ENCODE results near the gene TTN. TPM values are rescaled to one million over a fixed set of nuclear protein-coding genes. Genes with fewer than 3 reads are reported as not detected.

Gene TTN
- total and polyA plus RNA-seq, 2 of the 4 experiments (the other 2 are of a cell fraction), result 0.02 to 0.18 TPM

DNA sequence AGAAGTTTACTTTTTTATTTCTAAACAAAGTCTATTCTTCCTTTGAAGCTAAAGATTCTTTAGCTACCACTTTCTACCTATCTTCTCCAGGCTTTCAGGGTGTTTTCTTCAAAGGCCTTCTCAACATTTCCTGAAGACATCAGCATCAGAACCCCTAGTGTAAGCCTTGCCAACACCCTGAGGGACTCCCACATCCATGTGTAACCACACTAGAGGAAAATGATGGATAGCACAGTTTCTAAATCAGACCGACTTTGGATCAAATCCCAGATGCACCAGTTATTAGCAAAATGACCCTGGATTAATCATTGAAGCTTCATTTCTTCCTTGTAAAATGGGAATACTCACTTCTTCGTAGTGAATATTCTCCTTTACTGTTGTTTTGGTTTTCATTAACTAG lies 4.7 kb upstream of the TTN start:
- Histone ChIP-seq H3K9ac (ENCODE audit: low read depth, low read length) (no peak overlapping the region), H3K4me1 (ENCODE audit: control insufficient read depth, insufficient read depth, low read length) (no peaks in the 10 kb centered on the region), H3K18ac (ENCODE audit: low read depth, low read length) (no peak overlapping the region), H3K23ac (ENCODE audit: low read depth, low read length) (no peak overlapping the region), H3K27me3 (ENCODE audit: control insufficient read depth, insufficient read depth, low read length) (no peaks in the 10 kb centered on the region), H3K27ac (ENCODE audit: insufficient read depth, low read length) (no peak overlapping the region), H2AK9ac (replicated peaks; ENCODE audit: low read depth, low read length, poor library complexity) (no peak overlapping the region), H3K79me1 (ENCODE audit: low read depth in 1 of 2, low read length in 2 of 2) (no peaks in the 10 kb centered on the region), H2BK5ac (ENCODE audit: low read depth, low read length, poor library complexity, severe bottlenecking) (no peak overlapping the region), H2BK20ac (ENCODE audit: low read depth, low read length) (no peak overlapping the region), H2AFZ (replicated peaks; ENCODE audit: low read length, poor library complexity) (no peak overlapping the region), H3K14ac (replicated peaks; ENCODE audit: low read depth, low read length) (no peak overlapping the region), H3K4me2 (ENCODE audit: low read depth, low read length) (no peak overlapping the region), H3K56ac (ENCODE audit: extremely low read depth, insufficient read depth, low read length) (no peak overlapping the region), H3K36me3 (ENCODE audit: control insufficient read depth, insufficient read depth, low read length) (no peaks in the 10 kb centered on the region), H3K4me3 (ENCODE audit: insufficient read depth, low read depth, low read length) (no peak overlapping the region), H4K5ac (ENCODE audit: low read depth, low read length) (no peak overlapping the region), H2AK5ac (ENCODE audit: low read depth, low read length) (no peak overlapping the region), H4K20me1 (ENCODE audit: insufficient read depth, low read length) (no peaks in the 10 kb centered on the region), H2BK120ac (ENCODE audit: low read depth, low read length) (no peak overlapping the region), H4K8ac (ENCODE audit: low read depth in 2 of 2, low read length in 2 of 2) (no peak overlapping the region), H3K9me3 (ENCODE audit: control insufficient read depth, insufficient read depth, low read length) (no peaks in the 10 kb centered on the region), H2BK15ac (ENCODE audit: low read depth, low read length) (no peak overlapping the region), H3K4ac (ENCODE audit: low read depth, low read length) (no peak overlapping the region), H4K91ac (ENCODE audit: insufficient read depth, low read depth, low read length) (no peak overlapping the region), H3K9me1 (ENCODE audit: insufficient read depth, low read length) (no peaks in the 10 kb centered on the region)
- ATAC-seq (ENCODE audit: low read depth) (no peak), DNase-seq (no peak)
- dilution Hi-C loops (cut with HindIII; ENCODE audit: low sequenced_read_pairs, unreplicated experiment), result no loop called here
- BruUV-seq (replicated peaks), result no TSS peak
- TF ChIP-seq CEBPB (IDR thresholded peaks at IDR 0.05; ENCODE audit: low read depth, low read length) (no peak), MAZ (IDR thresholded peaks at IDR 0.05; ENCODE audit: borderline replicate concordance, low read depth, low read length) (no peak), RAD21 (IDR thresholded peaks at IDR 0.05; ENCODE audit: low read length) (no peak), BHLHE40 (IDR thresholded peaks at IDR 0.05; ENCODE audit: low read depth, low read length) (no peak)
- TF ChIP-seq, protein P1, sequence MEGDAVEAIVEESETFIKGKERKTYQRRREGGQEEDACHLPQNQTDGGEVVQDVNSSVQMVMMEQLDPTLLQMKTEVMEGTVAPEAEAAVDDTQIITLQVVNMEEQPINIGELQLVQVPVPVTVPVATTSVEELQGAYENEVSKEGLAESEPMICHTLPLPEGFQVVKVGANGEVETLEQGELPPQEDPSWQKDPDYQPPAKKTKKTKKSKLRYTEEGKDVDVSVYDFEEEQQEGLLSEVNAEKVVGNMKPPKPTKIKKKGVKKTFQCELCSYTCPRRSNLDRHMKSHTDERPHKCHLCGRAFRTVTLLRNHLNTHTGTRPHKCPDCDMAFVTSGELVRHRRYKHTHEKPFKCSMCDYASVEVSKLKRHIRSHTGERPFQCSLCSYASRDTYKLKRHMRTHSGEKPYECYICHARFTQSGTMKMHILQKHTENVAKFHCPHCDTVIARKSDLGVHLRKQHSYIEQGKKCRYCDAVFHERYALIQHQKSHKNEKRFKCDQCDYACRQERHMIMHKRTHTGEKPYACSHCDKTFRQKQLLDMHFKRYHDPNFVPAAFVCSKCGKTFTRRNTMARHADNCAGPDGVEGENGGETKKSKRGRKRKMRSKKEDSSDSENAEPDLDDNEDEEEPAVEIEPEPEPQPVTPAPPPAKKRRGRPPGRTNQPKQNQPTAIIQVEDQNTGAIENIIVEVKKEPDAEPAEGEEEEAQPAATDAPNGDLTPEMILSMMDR (conservative IDR thresholded peaks at IDR 0.05; ENCODE audit: low read depth, low read length), result no peak
- ChIA-PET POLR2A (ENCODE audit: unreplicated experiment) (no interaction called here), CTCF (interaction anchor here (0.8 kb wide), 1 partner anchor 98 kb away, joined by 3 read pairs; no protein-coding TSS in a partner anchor)
- in situ Hi-C loops (cut with MboI; ENCODE audit: low sequenced_read_pairs), result no loop called here
- no CpG with 5 or more reads among the region's 2 CpGs for WGBS, 2 experiments (ENCODE audit: extremely low coverage in 2 of 2, insufficient read length in 1 of 2)
- intact Hi-C loops (cut with micrococcal nuclease), result no loop called here

All from IMR-90 (cell line).